Measurements from ENCODE around the gene GLI3.

The GLI3 gene

DNA sequence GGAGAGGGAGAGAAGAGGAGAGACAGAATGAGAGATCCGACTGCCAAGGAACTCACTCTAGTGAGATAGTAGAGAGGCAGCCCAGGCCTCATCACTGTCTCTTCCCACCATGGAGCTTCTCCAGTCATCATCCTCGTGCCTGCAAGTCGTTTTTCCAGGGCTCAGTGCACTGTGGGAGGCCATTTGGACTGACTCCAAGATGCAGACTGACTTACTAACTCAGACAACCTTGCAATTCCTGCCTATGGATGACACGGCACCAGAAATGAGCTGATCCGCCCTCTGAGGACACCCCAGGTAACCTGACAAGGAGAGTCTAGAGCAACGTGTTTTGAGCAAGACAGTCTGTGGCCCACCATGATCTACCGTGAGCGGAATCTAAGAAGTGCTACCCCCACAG, 154.9 kb downstream of the GLI3 start:
- TF ChIP-seq TAF1 (IDR thresholded peaks at IDR 0.05; ENCODE audit: borderline replicate concordance, insufficient read depth, low read length) = no peak
- TF ChIP-seq, protein P1, sequence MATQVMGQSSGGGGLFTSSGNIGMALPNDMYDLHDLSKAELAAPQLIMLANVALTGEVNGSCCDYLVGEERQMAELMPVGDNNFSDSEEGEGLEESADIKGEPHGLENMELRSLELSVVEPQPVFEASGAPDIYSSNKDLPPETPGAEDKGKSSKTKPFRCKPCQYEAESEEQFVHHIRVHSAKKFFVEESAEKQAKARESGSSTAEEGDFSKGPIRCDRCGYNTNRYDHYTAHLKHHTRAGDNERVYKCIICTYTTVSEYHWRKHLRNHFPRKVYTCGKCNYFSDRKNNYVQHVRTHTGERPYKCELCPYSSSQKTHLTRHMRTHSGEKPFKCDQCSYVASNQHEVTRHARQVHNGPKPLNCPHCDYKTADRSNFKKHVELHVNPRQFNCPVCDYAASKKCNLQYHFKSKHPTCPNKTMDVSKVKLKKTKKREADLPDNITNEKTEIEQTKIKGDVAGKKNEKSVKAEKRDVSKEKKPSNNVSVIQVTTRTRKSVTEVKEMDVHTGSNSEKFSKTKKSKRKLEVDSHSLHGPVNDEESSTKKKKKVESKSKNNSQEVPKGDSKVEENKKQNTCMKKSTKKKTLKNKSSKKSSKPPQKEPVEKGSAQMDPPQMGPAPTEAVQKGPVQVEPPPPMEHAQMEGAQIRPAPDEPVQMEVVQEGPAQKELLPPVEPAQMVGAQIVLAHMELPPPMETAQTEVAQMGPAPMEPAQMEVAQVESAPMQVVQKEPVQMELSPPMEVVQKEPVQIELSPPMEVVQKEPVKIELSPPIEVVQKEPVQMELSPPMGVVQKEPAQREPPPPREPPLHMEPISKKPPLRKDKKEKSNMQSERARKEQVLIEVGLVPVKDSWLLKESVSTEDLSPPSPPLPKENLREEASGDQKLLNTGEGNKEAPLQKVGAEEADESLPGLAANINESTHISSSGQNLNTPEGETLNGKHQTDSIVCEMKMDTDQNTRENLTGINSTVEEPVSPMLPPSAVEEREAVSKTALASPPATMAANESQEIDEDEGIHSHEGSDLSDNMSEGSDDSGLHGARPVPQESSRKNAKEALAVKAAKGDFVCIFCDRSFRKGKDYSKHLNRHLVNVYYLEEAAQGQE (IDR thresholded peaks at IDR 0.05; ENCODE audit: insufficient read depth in 1 of 2, low read depth in 2 of 2, low read length in 2 of 2) = no peak
- no peak for TF ChIP-seq POLR2AphosphoS5 (IDR thresholded peaks at IDR 0.05; ENCODE audit: low read depth, low read length)
- TF ChIP-seq SIN3A (IDR thresholded peaks at IDR 0.05; ENCODE audit: borderline replicate concordance, insufficient read depth, low read length) = no peak
- TF ChIP-seq FOXP2 (optimal IDR thresholded peaks at IDR 0.05; ENCODE audit: borderline replicate concordance, extremely low read depth, extremely low read length, insufficient read depth) = no peak

DNA sequence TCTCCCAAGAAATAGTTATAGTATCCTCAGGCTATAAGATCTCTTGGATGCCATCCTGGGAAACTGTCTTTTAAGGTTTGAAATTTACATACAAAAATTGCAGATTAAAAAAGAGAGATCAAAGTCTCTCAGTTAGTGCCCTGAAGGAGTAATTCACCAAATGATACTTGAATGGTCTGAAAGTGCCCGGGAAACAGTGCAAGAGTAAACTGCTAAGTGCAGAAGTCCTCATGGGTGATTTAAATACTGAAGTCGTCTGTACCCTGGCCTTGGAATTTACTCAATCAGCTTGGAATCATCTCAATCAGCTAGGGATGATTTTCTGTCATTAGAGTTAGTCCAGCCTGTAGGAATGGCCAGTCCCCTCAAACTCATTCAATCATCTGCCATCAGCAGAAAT, 155.3 kb downstream of the GLI3 start:
- TF ChIP-seq TAF1 (IDR thresholded peaks at IDR 0.05; ENCODE audit: borderline replicate concordance, insufficient read depth, low read length) (no peak), FOXP2 (optimal IDR thresholded peaks at IDR 0.05; ENCODE audit: borderline replicate concordance, extremely low read depth, extremely low read length, insufficient read depth) (no peak), SIN3A (IDR thresholded peaks at IDR 0.05; ENCODE audit: borderline replicate concordance, insufficient read depth, low read length) (no peak), POLR2AphosphoS5 (IDR thresholded peaks at IDR 0.05; ENCODE audit: low read depth, low read length) (no peak)
- TF ChIP-seq, protein P1 (IDR thresholded peaks at IDR 0.05; ENCODE audit: insufficient read depth in 1 of 2, low read depth in 2 of 2, low read length in 2 of 2) = no peak

DNA sequence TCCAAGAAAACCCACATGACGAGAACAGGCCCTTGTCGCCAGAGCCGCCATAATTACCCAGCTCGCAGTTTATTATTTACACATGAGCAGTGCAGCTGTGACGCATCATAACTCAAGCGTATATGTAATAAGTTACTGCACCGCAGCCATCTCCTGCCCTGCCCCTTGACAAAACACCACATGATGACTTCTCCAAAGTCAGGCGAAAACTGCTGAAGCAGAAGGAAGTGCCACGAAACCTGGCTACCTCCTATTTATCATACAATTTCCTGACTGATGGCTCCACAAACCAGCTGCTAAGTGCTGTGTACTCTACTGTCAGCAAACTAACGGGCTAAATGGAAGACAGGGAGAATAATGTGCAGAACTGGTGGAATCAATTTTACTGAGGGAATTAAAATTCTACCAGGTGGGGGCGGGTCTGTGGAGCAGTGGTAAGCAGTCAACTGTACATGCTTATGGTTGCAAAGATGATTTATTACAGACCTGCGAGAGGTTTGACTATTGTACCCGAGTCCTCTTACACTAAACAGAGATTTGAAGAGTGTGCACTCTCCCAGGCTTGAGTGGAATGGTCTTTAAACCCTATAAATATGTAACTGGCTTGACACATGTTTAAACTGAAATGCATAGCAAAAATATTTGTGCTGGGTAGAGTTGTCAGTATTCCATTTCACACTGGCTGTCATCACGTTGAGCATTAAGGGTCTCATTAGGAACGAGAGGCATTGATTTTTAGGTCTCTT, 156.0 kb downstream of the GLI3 start:
- TF ChIP-seq SIN3A (IDR thresholded peaks at IDR 0.05; ENCODE audit: borderline replicate concordance, insufficient read depth, low read length) (no peak), TAF1 (IDR thresholded peaks at IDR 0.05; ENCODE audit: borderline replicate concordance, insufficient read depth, low read length) (no peak), POLR2AphosphoS5 (IDR thresholded peaks at IDR 0.05; ENCODE audit: low read depth, low read length) (no peak), FOXP2 (optimal IDR thresholded peaks at IDR 0.05; ENCODE audit: borderline replicate concordance, extremely low read depth, extremely low read length, insufficient read depth) (peak; percentile 56)
- TF ChIP-seq, protein P1 (IDR thresholded peaks at IDR 0.05; ENCODE audit: insufficient read depth in 1 of 2, low read depth in 2 of 2, low read length in 2 of 2) = no peak

DNA sequence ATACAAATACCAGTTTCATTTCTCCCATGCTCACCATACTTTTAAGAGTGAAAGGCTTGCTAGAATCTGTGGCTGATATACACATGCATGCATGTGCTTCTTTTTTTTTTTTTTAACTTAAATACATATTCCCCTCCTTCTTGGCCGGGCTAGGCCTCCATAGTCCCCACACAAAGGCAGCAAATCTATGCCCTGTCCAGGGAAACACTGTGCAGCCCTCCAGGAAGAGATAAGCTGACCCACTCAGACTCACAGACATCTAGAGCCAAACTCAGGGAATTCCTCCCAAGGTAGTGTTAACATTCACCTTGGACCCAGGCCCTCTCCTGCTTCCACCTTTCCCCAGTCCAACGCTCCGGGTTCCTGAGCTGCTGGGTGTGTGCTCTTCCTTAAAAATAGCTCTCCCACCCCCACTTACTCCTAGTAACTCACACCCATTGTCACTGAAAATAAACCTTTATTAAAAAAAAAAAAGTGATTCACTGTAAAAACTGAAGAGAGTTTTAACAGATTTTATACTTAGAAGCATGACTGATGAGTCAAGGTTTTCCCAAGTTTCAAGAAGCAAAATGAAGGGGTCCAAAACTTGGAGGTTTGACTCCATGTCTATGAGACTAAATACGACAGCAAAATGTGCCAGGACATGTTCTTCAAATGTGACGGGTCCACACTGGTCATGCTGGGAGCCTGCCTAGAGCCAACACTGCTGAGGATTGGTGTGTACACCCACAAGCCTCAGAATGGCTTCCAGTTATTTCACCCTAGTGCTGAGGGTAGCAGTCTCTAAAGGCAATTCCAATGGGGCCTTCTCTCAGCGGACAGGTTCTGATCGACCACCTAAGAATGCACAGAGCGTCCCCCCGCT, 159.5 kb downstream of the GLI3 start:
- no peak for TF ChIP-seq SIN3A (IDR thresholded peaks at IDR 0.05; ENCODE audit: borderline replicate concordance, insufficient read depth, low read length)
- TF ChIP-seq, protein P1 (IDR thresholded peaks at IDR 0.05; ENCODE audit: insufficient read depth in 1 of 2, low read depth in 2 of 2, low read length in 2 of 2) = no peak
- TF ChIP-seq TAF1 (IDR thresholded peaks at IDR 0.05; ENCODE audit: borderline replicate concordance, insufficient read depth, low read length) = no peak
- TF ChIP-seq POLR2AphosphoS5 (IDR thresholded peaks at IDR 0.05; ENCODE audit: low read depth, low read length) = no peak
- TF ChIP-seq FOXP2 (optimal IDR thresholded peaks at IDR 0.05; ENCODE audit: borderline replicate concordance, extremely low read depth, extremely low read length, insufficient read depth) = no peak
